H1 (cell line): Measurements from ENCODE around the gene DNAJB11. TPM values are rescaled to one million over a fixed set of nuclear protein-coding genes. Genes with fewer than 3 reads are reported as not detected.

Source experiments
- CTCF ChIP-seq, 3 experiments: IDR thresholded peaks; 1 replicate in 2 of 3; 2 replicates in 1 of 3; pipeline versions ENCODE4 v1.5.1 to v1.6.1; 2011; ENCODE audit warnings: low read length in 3 of 3, mild to moderate bottlenecking in 3 of 3, inconsistent platforms in 2 of 3, low read depth in 1 of 3, moderate library complexity in 1 of 3; ENCODE audit not compliant: insufficient read depth in 1 of 3; ENCODE audit errors: control extremely low read depth in 1 of 3
- KDM4A ChIP-seq: IDR thresholded peaks from one replicate; pipeline ENCODE4 v1.7.1; 2012; ENCODE audit warnings: low read depth, mild to moderate bottlenecking, moderate library complexity, low read length, inconsistent platforms; ENCODE audit not compliant: severe bottlenecking
- MAFK ChIP-seq: IDR thresholded peaks from 2 replicates; pipeline ENCODE4 v1.6.1; 2012; ENCODE audit warnings: low read depth, mild to moderate bottlenecking, improper control_type of control experiment, low read length
- TAF1 ChIP-seq: IDR thresholded peaks from 2 replicates; pipeline ENCODE4 v1.6.1; 2011; ENCODE audit warnings: mild to moderate bottlenecking, low read depth, low read length
- polyA plus RNA-seq, 7 experiments: library from polyadenylated mRNA; depleted of rRNA in 3 of 7; stranded (reverse) in 5 of 7; unstranded in 2 of 7; fragments of >200 nt in 5 of 7; fragments of 200-250 nt in 2 of 7; gene quantifications; 1 replicate in 5 of 7; 2 replicates in 1 of 7; 4 replicates in 1 of 7; pipeline versions ENCODE4 v1.2.1 to v1.2.3, GENCODE V29; 2011 to 2013; ENCODE audit warnings: missing spikeins in 2 of 7, mixed read lengths in 2 of 7
- total RNA-seq: library from RNA; stranded (reverse); fragmentation: NEBNext Ultra II Directional; extraction: Animal tissue kit (Norgen Biotek cat#: 25700); gene quantifications from 2 replicates; pipeline ENCODE4 v1.2.1, GENCODE V29; 2021
- TF ChIP-seq, protein P1 (sequence below): fragments of 300-600 bp; sonication (generic); IDR thresholded peaks from 2 replicates; pipeline ENCODE4 v1.7.1; 2012; ENCODE audit warnings: low read length, moderate library complexity, mild to moderate bottlenecking, inconsistent platforms; ENCODE audit not compliant: insufficient replicate concordance

The DNAJB11 gene
- total and polyA plus RNA-seq, 2 of the 8 experiments (the other 6 are each of a cell fraction or from before 2014, with no cell fraction given): 14.6 to 63.9 TPM

DNA sequence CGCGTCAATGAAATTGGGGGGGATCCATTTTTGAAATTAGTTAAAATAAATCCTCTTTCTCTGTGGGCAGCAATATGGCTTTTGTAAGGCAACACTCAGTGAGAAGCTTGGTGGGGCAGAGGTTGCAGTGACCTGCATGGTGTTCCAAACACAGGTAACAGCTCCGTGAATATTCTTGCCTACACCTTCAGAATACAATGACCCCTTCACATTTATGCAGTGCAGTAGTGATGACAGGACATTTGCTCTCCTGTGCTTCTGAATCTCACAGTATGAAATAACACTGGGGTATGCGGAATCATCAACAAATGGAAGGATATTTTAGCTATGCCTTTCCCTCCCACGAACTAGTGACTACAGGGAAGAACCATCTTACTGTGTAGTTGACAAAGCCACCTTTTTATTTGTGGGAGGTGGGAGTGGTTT lies 49.3 kb downstream of the DNAJB11 start (continued):
- no peak for TF ChIP-seq TAF1
- TF ChIP-seq KDM4A: no peak
- TF ChIP-seq, protein P1, sequence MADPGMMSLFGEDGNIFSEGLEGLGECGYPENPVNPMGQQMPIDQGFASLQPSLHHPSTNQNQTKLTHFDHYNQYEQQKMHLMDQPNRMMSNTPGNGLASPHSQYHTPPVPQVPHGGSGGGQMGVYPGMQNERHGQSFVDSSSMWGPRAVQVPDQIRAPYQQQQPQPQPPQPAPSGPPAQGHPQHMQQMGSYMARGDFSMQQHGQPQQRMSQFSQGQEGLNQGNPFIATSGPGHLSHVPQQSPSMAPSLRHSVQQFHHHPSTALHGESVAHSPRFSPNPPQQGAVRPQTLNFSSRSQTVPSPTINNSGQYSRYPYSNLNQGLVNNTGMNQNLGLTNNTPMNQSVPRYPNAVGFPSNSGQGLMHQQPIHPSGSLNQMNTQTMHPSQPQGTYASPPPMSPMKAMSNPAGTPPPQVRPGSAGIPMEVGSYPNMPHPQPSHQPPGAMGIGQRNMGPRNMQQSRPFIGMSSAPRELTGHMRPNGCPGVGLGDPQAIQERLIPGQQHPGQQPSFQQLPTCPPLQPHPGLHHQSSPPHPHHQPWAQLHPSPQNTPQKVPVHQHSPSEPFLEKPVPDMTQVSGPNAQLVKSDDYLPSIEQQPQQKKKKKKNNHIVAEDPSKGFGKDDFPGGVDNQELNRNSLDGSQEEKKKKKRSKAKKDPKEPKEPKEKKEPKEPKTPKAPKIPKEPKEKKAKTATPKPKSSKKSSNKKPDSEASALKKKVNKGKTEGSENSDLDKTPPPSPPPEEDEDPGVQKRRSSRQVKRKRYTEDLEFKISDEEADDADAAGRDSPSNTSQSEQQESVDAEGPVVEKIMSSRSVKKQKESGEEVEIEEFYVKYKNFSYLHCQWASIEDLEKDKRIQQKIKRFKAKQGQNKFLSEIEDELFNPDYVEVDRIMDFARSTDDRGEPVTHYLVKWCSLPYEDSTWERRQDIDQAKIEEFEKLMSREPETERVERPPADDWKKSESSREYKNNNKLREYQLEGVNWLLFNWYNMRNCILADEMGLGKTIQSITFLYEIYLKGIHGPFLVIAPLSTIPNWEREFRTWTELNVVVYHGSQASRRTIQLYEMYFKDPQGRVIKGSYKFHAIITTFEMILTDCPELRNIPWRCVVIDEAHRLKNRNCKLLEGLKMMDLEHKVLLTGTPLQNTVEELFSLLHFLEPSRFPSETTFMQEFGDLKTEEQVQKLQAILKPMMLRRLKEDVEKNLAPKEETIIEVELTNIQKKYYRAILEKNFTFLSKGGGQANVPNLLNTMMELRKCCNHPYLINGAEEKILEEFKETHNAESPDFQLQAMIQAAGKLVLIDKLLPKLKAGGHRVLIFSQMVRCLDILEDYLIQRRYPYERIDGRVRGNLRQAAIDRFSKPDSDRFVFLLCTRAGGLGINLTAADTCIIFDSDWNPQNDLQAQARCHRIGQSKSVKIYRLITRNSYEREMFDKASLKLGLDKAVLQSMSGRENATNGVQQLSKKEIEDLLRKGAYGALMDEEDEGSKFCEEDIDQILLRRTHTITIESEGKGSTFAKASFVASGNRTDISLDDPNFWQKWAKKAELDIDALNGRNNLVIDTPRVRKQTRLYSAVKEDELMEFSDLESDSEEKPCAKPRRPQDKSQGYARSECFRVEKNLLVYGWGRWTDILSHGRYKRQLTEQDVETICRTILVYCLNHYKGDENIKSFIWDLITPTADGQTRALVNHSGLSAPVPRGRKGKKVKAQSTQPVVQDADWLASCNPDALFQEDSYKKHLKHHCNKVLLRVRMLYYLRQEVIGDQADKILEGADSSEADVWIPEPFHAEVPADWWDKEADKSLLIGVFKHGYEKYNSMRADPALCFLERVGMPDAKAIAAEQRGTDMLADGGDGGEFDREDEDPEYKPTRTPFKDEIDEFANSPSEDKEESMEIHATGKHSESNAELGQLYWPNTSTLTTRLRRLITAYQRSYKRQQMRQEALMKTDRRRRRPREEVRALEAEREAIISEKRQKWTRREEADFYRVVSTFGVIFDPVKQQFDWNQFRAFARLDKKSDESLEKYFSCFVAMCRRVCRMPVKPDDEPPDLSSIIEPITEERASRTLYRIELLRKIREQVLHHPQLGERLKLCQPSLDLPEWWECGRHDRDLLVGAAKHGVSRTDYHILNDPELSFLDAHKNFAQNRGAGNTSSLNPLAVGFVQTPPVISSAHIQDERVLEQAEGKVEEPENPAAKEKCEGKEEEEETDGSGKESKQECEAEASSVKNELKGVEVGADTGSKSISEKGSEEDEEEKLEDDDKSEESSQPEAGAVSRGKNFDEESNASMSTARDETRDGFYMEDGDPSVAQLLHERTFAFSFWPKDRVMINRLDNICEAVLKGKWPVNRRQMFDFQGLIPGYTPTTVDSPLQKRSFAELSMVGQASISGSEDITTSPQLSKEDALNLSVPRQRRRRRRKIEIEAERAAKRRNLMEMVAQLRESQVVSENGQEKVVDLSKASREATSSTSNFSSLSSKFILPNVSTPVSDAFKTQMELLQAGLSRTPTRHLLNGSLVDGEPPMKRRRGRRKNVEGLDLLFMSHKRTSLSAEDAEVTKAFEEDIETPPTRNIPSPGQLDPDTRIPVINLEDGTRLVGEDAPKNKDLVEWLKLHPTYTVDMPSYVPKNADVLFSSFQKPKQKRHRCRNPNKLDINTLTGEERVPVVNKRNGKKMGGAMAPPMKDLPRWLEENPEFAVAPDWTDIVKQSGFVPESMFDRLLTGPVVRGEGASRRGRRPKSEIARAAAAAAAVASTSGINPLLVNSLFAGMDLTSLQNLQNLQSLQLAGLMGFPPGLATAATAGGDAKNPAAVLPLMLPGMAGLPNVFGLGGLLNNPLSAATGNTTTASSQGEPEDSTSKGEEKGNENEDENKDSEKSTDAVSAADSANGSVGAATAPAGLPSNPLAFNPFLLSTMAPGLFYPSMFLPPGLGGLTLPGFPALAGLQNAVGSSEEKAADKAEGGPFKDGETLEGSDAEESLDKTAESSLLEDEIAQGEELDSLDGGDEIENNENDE: no peak
- no peak for TF ChIP-seq CTCF (IDR thresholded peaks at IDR 0.05; ENCODE audit: control extremely low read depth in 1 of 3, insufficient read depth in 1 of 3, low read depth in 1 of 3, low read length in 3 of 3)
- TF ChIP-seq MAFK: no peak
